B cell (primary cell): ENCODE results near the gene TENM4. TPM values are rescaled to one million over a fixed set of nuclear protein-coding genes. Genes with fewer than 3 reads are reported as not detected.

Source experiments
- ATAC-seq: fragments of 200-7000 bp; cut with Tn5 transposase; one replicate; pipeline ENCODE4 v1.10.0; 2021; ENCODE audit warnings: low read depth, mild to moderate bottlenecking, moderate number of reproducible peaks, moderate library complexity
- CTCF ChIA-PET: fragments of 350-600 bp; sonication (Branson Sonifier 250); formaldehyde crosslinking; loops from one replicate; lab custom pipeline; 2021; ENCODE audit warnings: antibody characterized with exemption, inconsistent platforms; lab: Charles Lee
- POLR2A ChIA-PET: fragments of 350-600 bp; sonication (Branson Sonifier 250); formaldehyde crosslinking; loops from one replicate; lab custom pipeline; 2021; ENCODE audit warnings: antibody characterized with exemption; lab: Charles Lee
- DNase-seq: peaks from one replicate; pipeline ENCODE4 v3.0.0; 2013
- H2AFZ ChIP-seq: 2 replicates; pipeline ENCODE4 v1.6.1; 2012; ENCODE audit warnings: mild to moderate bottlenecking, low read depth, low read length; ENCODE audit not compliant: insufficient read depth, poor library complexity, severe bottlenecking
- H3K27ac ChIP-seq, 2 donors: 1 replicate in 1 of 2; 2 replicates in 1 of 2; pipeline ENCODE4 v1.5.1; 2012 to 2013; ENCODE audit warnings: low read length in 2 of 2, mild to moderate bottlenecking in 2 of 2, moderate library complexity in 1 of 2
- H3K27me3 ChIP-seq, 4 experiments: fragments of 200-600 bp in 1 of 4; sonication (generic) in 1 of 4; replicated peaks in 1 of 4; 1 replicate in 2 of 4; 2 replicates in 2 of 4; pipeline versions ENCODE4 v1.6.1 to v1.7.0; 2013 to 2016; ENCODE audit warnings: low read length in 3 of 4, mild to moderate bottlenecking in 2 of 4, mixed read lengths in 1 of 4, moderate library complexity in 1 of 4; ENCODE audit not compliant: insufficient read depth in 4 of 4, control insufficient read depth in 3 of 4; ENCODE audit errors: control extremely low read depth in 1 of 4
- H3K36me3 ChIP-seq, 2 experiments: replicated peaks in 1 of 2; 1 replicate in 1 of 2; 2 replicates in 1 of 2; pipeline versions ENCODE4 v1.6.1 to v1.7.1; 2013; ENCODE audit warnings: low read length in 1 of 2; ENCODE audit not compliant: insufficient read depth in 2 of 2, control insufficient read depth in 1 of 2; ENCODE audit errors: control extremely low read depth in 1 of 2, extremely low read depth in 1 of 2
- H3K4me1 ChIP-seq, 2 donors: fragments of 200-600 bp in 1 of 2; sonication (generic) in 1 of 2; 1 replicate in 1 of 2; 2 replicates in 1 of 2; pipeline versions ENCODE4 v1.5.1 to v1.6.1; 2013 to 2017; ENCODE audit warnings: low read length in 2 of 2; ENCODE audit not compliant: control insufficient read depth in 2 of 2, insufficient read depth in 2 of 2
- H3K4me2 ChIP-seq: replicated peaks from 2 replicates; pipeline ENCODE3; 2012; ENCODE audit warnings: mild to moderate bottlenecking, low read depth, low read length; ENCODE audit not compliant: poor library complexity, severe bottlenecking
- H3K4me3 ChIP-seq, 5 experiments: fragments of 200-600 bp in 1 of 5; sonication (generic) in 1 of 5; 1 replicate in 3 of 5; 2 replicates in 2 of 5; pipeline versions ENCODE4 v1.5.1 to v1.7.0; 2011 to 2016; ENCODE audit warnings: low read length in 4 of 5, mild to moderate bottlenecking in 4 of 5, low read depth in 2 of 5, control low read depth in 1 of 5, moderate library complexity in 1 of 5; ENCODE audit not compliant: insufficient read depth in 1 of 5; ENCODE audit errors: control extremely low read depth in 1 of 5, extremely low read depth in 1 of 5
- H3K79me2 ChIP-seq: fragments of 200-600 bp; sonication (generic); one replicate; pipeline ENCODE4 v1.6.0; 2016; ENCODE audit warnings: low read length; ENCODE audit not compliant: control insufficient read depth, insufficient read depth
- H3K9ac ChIP-seq: fragments of 200-600 bp; sonication (generic); 2 replicates; pipeline ENCODE4 v1.6.1; 2017; ENCODE audit warnings: mild to moderate bottlenecking, low read length, moderate library complexity
- H3K9me3 ChIP-seq, 3 donors: one replicate each; pipeline versions ENCODE4 v1.6.1 to v1.7.1; 2013; ENCODE audit warnings: low read length in 2 of 3; ENCODE audit not compliant: control insufficient read depth in 2 of 3, insufficient read depth in 1 of 3; ENCODE audit errors: control extremely low read depth in 1 of 3
- H4K20me1 ChIP-seq: 2 replicates; pipeline ENCODE4 v1.6.0; 2012; ENCODE audit warnings: mild to moderate bottlenecking, low read length; ENCODE audit not compliant: insufficient read depth, control insufficient read depth, poor library complexity, severe bottlenecking
- H3K27ac Mint-ChIP-seq: one replicate; pipeline ENCODE4 v1.8.0; 2021; ENCODE audit warnings: mixed read lengths
- H3K27me3 Mint-ChIP-seq: one replicate; pipeline ENCODE4 v1.8.0; 2021; ENCODE audit warnings: mixed read lengths
- H3K4me1 Mint-ChIP-seq: one replicate; pipeline ENCODE4 v1.8.0; 2021; ENCODE audit warnings: mixed read lengths
- H3K4me3 Mint-ChIP-seq: one replicate; pipeline ENCODE4 v1.8.0; 2021; ENCODE audit warnings: mixed read lengths
- H3K9me3 Mint-ChIP-seq: one replicate; pipeline ENCODE4 v1.8.0; 2022; ENCODE audit warnings: mixed read lengths; ENCODE audit not compliant: insufficient read depth
- CTCF ChIP-seq: fragments of 200-600 bp; IDR thresholded peaks from one replicate; pipeline ENCODE4 v1.8.0; 2022; ENCODE audit warnings: antibody characterized with exemption, mild to moderate bottlenecking
- EZH2 ChIP-seq: IDR thresholded peaks from 2 replicates; pipeline ENCODE4 v1.6.1; 2012; ENCODE audit warnings: borderline replicate concordance, low read depth, mild to moderate bottlenecking, moderate library complexity, low read length; ENCODE audit not compliant: insufficient read depth, poor library complexity, severe bottlenecking
- WGBS: methylation state at CpG from one replicate; pipeline ENCODE4 v1.1.5; 2013; ENCODE audit warnings: missing lambda C conversion rate; ENCODE audit not compliant: insufficient coverage; 5-methylcytosine and 5-hydroxymethylcytosine counted together
- intact Hi-C: fragments of 100-400 bp; cut with micrococcal nuclease; formaldehyde crosslinking; loops from one replicate; pipeline ENCODE4 v1.10.0; 2022
- polyA plus RNA-seq: library from polyadenylated mRNA; depleted of rRNA; stranded (reverse); fragments of >200 nt; gene quantifications from 2 replicates; pipeline ENCODE4 v1.2.3, GENCODE V29; 2012
- total RNA-seq, 2 donors: library from RNA; stranded (reverse); fragments of 120-200 nt in 1 of 2; gene quantifications; 1 replicate in 1 of 2; 2 replicates in 1 of 2; pipeline versions ENCODE4 v1.2.3 to v1.2.4, GENCODE V29; 2013 to 2022

The TENM4 gene
- total and polyA plus RNA-seq, 2 donors (not counting 1 experiment from before 2014, with no cell fraction given): 0.09 to 5.7 TPM

- no peaks in the 10 kb centered on the region for H4K20me1 ChIP-seq
These were observed 9.3 kb downstream of the TENM4 start for GRCh38 chr11:79431535-79431934.

GRCh38 chr11:79430280-79430679 lies 10.6 kb downstream of the TENM4 start:
- Histone ChIP-seq H3K4me3 (no peak overlapping the region), H3K27ac (no peak overlapping the region), H3K9ac (no peak overlapping the region), H3K4me2 (no peak overlapping the region), H4K20me1 (no peaks in the 10 kb centered on the region), H3K79me2 (no peaks in the 10 kb centered on the region), H2AFZ (no peak overlapping the region), H3K9me3 (no peaks in the 10 kb centered on the region), H3K36me3 (no peaks in the 10 kb centered on the region), H3K27me3 (peaks cover 0 to 25% (median 20%) of the 10 kb centered on the region in 4 experiments), H3K4me1 (no peaks in the 10 kb centered on the region)
- Mint-ChIP-seq H3K4me1 (no peaks in the 10 kb centered on the region), H3K4me3 (no peak overlapping the region), H3K27me3 (peaks cover 22% of the 10 kb centered on the region), H3K9me3 (no peaks in the 10 kb centered on the region), H3K27ac (no peak overlapping the region)
- CTCF ChIA-PET: no interaction called here
- POLR2A ChIA-PET: no interaction called here
- no peak for ATAC-seq
- intact Hi-C loops: no loop called here
- no peak for DNase-seq
- TF ChIP-seq CTCF (no peak), EZH2 (no peak)

More at GRCh38 chr11:79431535-79431934, 9.3 kb downstream of the TENM4 start:
- H3K27ac ChIP-seq: no peak overlapping the region
- no peaks in the 10 kb centered on the region for H3K79me2 ChIP-seq
- no CpG with 5 or more reads among the region's 1 CpG for WGBS
- no peaks in the 10 kb centered on the region for H3K36me3 ChIP-seq
- no peak overlapping the region for H3K4me2 ChIP-seq
- H3K9me3 Mint-ChIP-seq: no peaks in the 10 kb centered on the region
- ATAC-seq: no peak
- peaks cover 33% of the 10 kb centered on the region for H3K27me3 Mint-ChIP-seq
- no peak for DNase-seq
- intact Hi-C loops: no loop called here
- ChIA-PET POLR2A (no interaction called here), CTCF (interaction anchor here (2.1 kb wide), 1 partner anchor 62 kb away, joined by 6 read pairs; no protein-coding TSS in a partner anchor)
- no peak overlapping the region for H3K27ac Mint-ChIP-seq
- peaks cover under 1% of the 10 kb centered on the region for H3K4me1 Mint-ChIP-seq
- H3K4me1 ChIP-seq: peaks cover 2 to 3% of the 10 kb centered on the region in 2 donors
- H2AFZ ChIP-seq: no peak overlapping the region
- peaks cover 0 to 2% (median 0%) of the 10 kb centered on the region in 3 donors for H3K9me3 ChIP-seq
- no peak overlapping the region for H3K9ac ChIP-seq
- no peak overlapping the region for H3K4me3 ChIP-seq
- peaks cover 0 to 38% (median 32%) of the 10 kb centered on the region in 4 experiments for H3K27me3 ChIP-seq
- TF ChIP-seq EZH2 (no peak), CTCF (no peak)
- no peak overlapping the region for H3K4me3 Mint-ChIP-seq
